HG03039 (cell line): ENCODE results near the gene BSCL2.
"Not testable (repeated sequence)": the region's sequence is repeated elsewhere in the genome, so short reads cannot be mapped to it uniquely, and the experiment has no call there.

Experiments
- ATAC-seq: cut with Tn5 transposase; IDR thresholded peaks from one replicate; pipeline ENCODE4 v1.9.1; 2021; ENCODE audit warnings: mild to moderate bottlenecking, moderate library complexity; ENCODE audit not compliant: unreplicated experiment

Gene BSCL2

DNA sequence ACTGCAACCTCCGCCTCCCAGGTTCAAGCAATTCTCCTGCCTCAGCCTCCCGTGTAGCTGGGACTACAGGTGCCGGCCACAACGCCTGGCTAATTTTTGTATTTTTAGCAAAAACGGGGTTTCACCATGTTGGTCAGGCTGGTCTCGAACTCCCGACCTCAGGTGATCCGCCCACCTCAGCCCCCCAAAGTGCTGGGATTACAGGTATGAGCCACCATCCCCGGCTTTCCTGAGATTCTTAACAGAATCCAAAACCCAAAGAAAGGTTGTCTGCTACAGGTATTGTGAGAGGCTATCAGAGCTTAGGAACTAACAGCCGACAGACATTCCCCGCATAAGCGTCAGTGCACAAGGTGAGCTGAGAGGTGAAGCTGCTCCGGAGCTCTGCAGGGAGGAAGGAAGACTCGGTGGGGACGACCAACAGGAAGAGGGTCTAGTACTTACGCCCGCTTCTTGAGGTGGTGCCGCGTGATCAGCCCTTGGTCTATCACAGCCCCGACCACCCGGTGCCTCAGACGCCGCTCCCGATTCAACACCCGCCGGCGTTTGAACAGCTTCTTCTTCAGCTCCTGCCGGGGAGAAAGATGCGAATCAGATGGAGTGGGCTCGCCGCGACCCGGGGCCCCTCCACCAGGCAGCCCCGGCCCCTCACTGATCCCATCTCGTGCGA is 42.7 kb downstream of the BSCL2 start:
- peak; percentile 30 for ATAC-seq

DNA sequence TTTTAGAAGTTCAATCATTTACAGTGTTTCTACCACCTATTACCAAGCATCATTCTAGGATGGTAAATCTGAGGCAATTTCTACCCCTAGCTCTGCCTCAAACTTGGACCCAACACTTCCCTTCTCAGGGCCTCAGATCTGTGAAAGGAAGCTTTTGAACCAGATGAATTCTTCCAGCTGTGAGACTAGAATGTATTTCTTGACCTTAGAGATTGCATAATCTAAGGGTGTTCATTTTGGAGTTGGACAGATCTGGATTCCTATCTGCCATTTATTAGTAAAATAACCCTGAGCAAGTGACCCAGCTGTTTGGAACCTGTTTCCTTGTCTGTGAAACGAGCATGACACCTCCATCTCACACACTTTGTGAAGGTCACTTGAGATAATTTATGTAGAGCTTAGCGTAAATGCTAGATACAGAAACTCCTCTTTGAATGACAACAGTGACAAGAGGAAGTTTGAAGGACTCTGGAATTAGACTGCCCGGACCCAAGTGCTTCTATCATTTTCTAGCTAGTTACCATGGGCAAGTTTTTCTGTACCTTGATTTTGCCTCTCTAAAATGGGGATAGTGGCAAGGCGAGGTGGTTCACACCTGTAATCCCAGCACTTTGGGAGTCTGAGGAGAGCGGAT is 50.3 kb downstream of the BSCL2 start:
- no peak for ATAC-seq

DNA sequence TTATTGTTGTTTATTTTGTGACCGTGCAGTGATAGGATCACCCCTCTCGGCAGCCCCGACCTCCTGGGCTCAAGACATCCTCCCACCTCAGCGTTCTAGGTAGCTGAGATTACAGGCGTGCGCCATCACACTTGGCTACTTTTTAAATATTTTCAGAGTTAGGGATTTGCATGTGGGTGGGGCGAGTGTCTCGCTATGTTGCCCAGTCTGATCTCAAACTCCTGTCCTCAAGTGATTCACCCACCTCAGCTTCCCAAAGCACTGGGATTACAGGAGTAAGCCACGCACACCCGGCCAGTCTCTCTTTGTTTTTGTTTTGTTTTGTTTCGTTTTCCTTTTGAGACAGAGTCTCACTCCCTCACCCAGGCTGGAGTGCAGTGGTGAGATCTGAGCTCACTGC is 52.9 kb downstream of the BSCL2 start:
- no peak for ATAC-seq

DNA sequence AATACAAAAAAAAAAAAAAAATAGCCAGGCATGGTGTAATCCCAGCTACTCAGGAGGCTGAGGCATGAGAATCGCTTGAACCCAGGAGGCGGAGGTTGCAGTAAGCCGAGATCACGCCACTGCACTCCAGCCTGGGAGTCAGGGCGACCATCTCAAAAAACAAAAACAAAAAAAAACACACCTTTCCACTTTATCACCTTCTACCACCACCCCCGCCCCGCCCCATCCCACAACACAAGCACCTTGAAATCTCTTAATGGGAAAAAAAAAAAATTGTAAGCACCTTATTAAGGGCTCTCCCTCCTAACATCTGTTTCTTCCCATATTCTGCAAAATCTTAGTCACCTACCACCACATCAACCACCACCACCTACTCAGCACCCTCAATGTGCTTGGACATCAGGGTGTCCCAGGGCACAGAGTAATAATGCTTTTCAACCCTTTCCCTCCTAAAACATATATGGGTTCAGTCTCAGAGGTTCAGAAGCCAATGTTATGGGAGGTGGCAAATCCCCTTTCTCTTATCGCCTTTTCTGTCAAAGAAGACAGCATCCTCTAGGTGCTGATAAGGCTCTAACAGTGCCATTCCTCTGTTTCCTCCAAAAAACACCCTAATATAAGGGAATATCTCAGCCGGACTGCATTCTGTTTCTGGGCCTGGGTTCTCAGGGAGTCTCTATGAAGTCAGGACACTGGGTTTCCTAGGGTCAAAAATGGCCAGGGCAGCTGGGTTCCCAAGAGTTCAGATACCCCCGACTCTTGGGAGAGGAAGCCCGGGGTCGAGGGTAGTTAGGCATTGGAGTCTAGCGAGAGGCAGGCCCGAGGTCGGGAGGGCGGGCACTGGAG is 54.8 kb downstream of the BSCL2 start:
- ATAC-seq = no peak

DNA sequence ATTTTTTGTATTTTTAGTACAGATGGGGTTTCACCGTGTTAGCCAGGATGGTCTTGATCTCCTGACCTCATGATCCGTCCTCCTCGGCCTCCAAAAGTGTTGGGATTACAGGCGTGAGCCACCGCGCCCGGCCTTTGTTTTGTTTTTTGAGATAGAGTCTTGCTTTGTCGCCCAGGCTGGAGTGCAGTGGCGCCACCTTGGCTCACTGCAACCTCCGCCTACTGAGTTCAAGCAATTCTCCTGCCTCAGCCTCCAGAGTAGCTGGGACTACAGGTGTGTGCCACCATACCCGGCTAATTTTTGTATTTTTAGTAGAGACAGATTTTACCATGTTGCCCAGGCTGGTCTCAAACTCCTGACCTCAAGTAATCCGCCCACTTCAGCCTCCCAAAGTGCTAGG is 56.9 kb downstream of the BSCL2 start:
- ATAC-seq = not testable (repeated sequence)

DNA sequence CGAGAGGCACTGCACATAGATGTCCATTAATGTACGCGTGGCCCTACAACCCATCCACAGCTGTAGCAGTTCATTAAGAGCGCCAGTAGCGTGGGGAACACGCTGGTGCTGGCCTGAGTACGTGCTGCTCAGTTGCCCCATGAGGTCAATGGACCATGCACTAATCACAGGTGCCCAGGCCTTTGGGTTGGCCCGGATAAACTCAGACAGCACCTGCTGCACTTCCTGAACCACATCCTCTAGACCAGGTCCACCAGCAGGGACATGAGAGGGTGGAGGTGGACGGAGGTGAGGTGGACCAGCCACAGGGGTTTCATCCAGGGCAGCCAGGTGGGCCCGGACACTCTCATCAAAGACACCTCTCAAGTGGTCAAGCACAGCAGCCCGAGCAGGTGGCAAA is 57.7 kb downstream of the BSCL2 start:
- no peak for ATAC-seq

DNA sequence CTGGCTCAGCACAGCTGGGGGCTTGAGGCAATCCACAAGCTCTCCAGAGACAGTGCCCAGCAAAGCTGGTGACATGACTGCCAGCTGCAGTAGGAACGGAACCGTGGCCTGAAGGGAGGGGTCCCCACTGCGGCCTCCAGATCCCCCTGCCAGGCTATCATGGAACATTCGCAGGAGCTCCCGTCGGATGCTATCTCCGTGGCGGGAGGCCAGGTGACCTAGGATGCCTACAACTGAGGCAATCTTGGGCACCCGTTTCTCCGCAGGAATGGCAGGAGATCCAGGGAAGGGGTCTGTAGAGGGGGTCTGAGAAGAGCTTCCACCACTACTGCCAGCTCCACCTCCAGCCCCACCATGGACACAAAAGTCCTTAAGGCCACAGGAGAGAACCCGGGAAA is 58.3 kb downstream of the BSCL2 start:
- ATAC-seq = no peak

DNA sequence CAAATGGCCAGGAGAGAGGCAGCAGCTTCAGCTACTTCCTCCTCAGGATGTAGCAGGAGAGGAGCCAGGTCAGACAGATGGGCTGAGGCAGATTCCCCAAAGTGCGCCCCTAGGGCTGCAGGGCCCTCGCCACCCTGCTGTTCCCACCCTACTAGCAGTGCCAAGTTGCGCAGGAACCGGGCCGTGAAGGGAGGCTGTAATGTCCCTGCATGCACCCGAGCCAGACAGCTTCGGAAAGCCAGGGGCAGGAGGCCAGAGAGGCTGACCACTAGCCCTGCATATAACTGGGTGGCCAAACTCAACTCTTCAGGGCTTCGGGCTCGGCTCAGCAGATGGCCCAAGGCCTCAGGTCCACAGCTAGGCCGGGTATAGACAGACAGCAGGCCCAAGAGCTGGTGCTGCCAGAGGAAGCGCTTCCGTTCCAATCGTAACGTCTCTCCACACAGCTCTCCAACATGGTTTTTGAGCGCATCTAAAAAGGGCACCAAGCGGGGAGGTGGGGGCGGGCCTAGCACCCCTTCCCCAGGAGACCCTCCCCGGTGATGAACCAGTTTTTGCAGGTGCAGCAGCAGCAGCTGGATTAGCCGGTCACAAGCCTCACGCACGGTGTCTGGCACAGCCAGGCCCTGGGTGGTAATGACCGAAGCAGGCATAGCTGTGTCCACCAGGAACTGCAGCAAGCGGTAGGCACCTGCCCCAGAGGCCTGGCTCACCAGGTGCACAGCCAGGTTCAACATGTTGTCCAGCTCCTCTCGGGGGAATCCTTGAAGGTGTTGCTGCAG is 58.8 kb downstream of the BSCL2 start:
- ATAC-seq = no peak

DNA sequence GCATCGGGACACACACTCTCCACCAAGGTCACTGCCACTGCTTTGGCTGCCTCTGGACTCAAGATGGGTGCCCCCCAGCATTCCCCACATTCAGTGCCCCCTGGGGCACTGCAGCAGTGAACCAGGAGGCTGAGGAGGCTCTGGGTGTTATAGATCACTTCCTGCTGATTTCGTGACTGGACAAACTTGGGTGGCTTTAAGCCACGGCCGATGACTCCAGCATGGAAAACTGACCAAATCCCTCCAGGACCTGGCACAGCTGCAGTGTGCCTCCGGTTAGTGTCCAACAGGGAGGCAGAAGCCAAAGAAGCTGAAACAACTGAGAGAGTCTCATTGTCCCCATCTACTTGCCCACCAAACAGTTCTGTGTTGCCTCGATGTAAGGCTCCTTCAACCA is 59.6 kb downstream of the BSCL2 start:
- no peak for ATAC-seq

DNA sequence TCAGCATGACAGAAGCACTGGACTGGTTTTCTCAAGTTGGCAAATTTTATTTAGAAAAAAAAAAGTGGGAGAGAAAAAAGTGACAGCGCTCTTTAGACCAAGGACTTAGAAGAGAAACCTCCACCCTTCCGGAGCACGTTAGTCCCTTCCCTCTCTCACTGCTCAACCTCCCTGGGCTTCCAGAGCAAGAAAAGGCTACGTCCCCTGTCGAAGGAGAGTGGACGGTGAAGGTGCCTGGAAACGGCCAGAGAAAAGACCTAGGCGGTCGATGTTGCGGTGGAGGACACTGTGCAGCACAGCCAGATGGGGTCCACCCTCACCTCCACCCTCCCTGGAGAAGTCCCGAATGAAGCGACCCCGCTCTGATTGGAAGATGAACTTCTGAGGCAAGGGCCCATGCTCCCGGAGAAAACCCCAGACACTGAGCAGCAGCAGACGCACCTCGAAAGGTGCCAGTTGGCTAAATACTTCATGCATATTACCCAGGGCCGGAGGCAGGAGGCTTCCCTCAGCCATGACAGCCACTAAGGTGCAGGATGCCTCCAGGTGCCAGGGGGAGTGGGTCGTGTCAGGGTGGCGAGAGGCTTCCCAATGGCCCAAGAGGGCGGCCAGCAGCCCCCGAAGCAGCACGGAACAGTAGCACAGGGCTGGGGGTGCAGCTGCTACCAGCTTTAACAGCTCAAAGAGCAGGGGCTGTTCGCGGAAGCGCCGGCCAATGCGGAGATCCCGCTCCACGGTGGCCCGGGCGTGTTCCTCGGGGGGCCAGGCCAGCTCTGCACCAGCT is 60.2 kb downstream of the BSCL2 start:
- no peak for ATAC-seq

DNA sequence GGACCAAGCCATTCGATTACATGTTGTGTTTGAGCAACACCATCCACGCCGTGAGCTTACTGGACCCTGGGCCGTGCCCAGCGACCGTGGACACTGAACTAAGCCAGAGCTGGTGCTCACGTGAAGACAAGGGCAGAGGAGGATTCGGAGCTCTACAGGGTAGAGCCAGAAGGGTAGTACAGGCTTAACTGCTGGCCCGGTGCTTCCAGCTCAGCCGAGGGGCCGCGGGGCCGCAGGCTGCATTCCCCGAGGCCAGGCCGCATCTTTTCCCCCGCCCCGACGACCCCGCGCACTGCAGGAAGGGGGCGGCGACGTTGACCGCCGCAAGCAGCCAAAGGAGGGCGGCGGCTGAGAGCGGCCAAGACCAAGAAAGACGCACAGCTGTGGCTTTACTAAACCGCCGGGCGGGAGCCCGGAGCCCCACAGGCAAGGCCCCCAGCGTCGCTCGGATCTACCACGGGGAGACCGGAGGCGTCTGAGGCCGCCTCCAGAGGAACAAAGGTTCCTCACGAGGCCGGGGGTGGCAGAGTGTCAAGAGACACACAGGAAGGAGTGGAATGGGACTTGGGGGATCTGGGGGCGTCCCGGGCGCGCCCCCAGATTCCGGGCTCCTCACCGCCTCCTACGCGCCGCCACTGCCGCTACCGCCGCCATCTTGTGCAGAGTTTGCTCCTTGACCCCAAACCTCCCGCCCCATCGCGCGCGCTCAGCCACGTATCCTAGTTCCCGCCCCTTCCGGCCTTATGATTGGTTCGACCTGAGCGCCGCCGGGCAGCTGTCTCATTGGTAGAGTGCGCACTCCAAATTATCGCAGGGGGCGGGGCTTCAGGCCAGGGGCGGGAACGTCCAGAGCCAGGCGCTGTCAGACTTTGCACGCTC is 61.0 kb downstream of the BSCL2 start, which contains the start of gene GANAB:
GANAB (minus strand) TSS at position 668 of the 879 bp plus-strand sequence; CDS start at position 654, 14 bp downstream.
- peak; percentile 83 for ATAC-seq

DNA sequence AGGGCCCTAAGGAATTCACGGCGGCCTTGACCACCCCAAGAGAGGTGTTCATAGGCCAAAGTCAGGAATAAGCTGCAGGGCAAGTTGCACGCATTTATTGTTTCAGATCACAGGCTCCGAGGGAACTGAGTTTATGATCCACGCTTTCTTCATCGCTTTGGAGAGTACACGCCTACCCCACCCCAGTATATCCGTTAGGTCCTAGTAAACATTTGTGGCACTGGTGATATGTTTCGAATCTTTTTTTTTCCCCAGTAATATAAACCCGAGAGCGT is 61.6 kb downstream of the BSCL2 start:
- ATAC-seq = no peak

DNA sequence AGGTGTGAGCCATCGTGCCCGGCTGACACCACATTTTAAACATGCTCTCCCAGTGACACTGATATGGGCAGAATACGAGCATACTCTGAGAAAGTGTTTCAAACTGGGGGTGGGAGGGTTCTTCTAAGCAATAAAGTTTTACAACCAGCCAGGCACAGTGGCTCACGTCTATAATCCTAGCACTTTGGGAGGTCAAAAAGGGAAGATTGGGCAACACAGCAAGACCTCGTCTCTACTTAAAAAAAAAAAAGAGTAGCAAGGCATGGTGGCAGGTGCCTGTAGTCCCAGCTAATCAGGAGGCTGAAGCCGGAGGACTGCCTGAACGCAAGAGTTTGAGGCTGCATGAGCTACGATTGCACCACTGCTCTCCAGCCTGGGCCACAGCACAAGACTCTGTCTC is 63.0 kb downstream of the BSCL2 start:
- ATAC-seq = no peak
